HepG2 (cell line): ENCODE data around the gene P4HA1. TPM values are rescaled to one million over a fixed set of nuclear protein-coding genes. Genes with fewer than 3 reads are reported as not detected.

Experiments used
- ATAC-seq: fragments of 200-7000 bp; cut with Tn5 transposase; 3 replicates; pipeline ENCODE4 v1.9.1; 2020; ENCODE audit warnings: mild to moderate bottlenecking, moderate library complexity
- BruUV-seq: library from RNA; stranded (reverse); fragments of 400-500 nt; replicated peaks from 2 replicates; lab custom pipeline; 2021; lab: Mats Ljungman, UMichigan
- CTCF ChIA-PET: fragments of 300-600 bp; formaldehyde crosslinking; extraction: SDS; loops from one replicate; lab custom pipeline; 2021; ENCODE audit warnings: low total read pairs, inconsistent platforms, low intra/inter-chr PET ratio; lab: Yijun Ruan, JAX
- POLR2A ChIA-PET: fragments of 350-600 bp; sonication (Branson Sonifier 250); formaldehyde crosslinking; loops from one replicate; lab custom pipeline; 2020; ENCODE audit warnings: antibody characterized with exemption, inconsistent platforms; lab: Yijun Ruan, JAX
- DNase-seq: peaks from one replicate; pipeline ENCODE4 v3.0.0-alpha.2; 2015; ENCODE audit warnings: low spot score
- FAIRE-seq: peaks from 3 replicates; lab custom pipeline; 2011; peaks lifted over from hg19 to GRCh38; lab: Jason Lieb, UNC
- H2AFZ ChIP-seq: one replicate; pipeline ENCODE4 v1.6.1; 2011; ENCODE audit warnings: low read length, inconsistent platforms
- H3K27ac ChIP-seq: fragments of 300-600 bp; 3 replicates; pipeline ENCODE4 v1.8.0; 2011; ENCODE audit warnings: mixed run types, mild to moderate bottlenecking, mixed read lengths, low read length, inconsistent platforms; ENCODE audit not compliant: insufficient read depth; ENCODE audit errors: extremely low read length
- H3K27me3 ChIP-seq, 2 experiments: fragments of 200-600 bp in 1 of 2; 2 replicates in 1 of 2; 3 replicates in 1 of 2; pipeline versions ENCODE4 v1.6.0 to v1.8.0; 2011; ENCODE audit warnings: low read length in 2 of 2, mild to moderate bottlenecking in 2 of 2, moderate library complexity in 2 of 2, inconsistent platforms in 1 of 2; ENCODE audit not compliant: insufficient read depth in 2 of 2, control insufficient read depth in 1 of 2
- H3K36me3 ChIP-seq, 2 experiments: fragments of 200-600 bp in 1 of 2; replicated peaks in 1 of 2; 2 replicates in 1 of 2; 3 replicates in 1 of 2; pipeline versions ENCODE4 v1.5.1 to v1.8.0; 2011; ENCODE audit warnings: low read length in 2 of 2, inconsistent platforms in 1 of 2; ENCODE audit not compliant: insufficient read depth in 2 of 2, control insufficient read depth in 1 of 2
- H3K4me1 ChIP-seq: 2 replicates; pipeline ENCODE4 v1.5.1; 2012; ENCODE audit warnings: low read length, inconsistent platforms; ENCODE audit not compliant: insufficient read depth
- H3K4me2 ChIP-seq: 2 replicates; pipeline ENCODE4 v1.6.0; 2011; ENCODE audit warnings: low read depth, low read length, inconsistent platforms
- H3K4me3 ChIP-seq, 3 experiments: fragments of 200-600 bp in 1 of 3; sonication (generic), shearing (Covaris generic) in 1 of 3; replicated peaks in 1 of 3; 2 replicates each; pipeline ENCODE4 v1.5.1; 2011 to 2016; ENCODE audit warnings: low read length in 3 of 3, inconsistent platforms in 2 of 3, low read depth in 2 of 3, mild to moderate bottlenecking in 2 of 3, control low read depth in 1 of 3, mixed read lengths in 1 of 3; ENCODE audit not compliant: insufficient read depth in 1 of 3
- H3K79me2 ChIP-seq: one replicate; pipeline ENCODE4 v1.6.1; 2011; ENCODE audit warnings: low read length, inconsistent platforms; ENCODE audit not compliant: insufficient read depth
- H3K9ac ChIP-seq: 2 replicates; pipeline ENCODE4 v1.6.0; 2011; ENCODE audit warnings: mild to moderate bottlenecking, low read depth, low read length, inconsistent platforms; ENCODE audit not compliant: insufficient read depth
- H3K9me3 ChIP-seq: 2 replicates; pipeline ENCODE4 v1.5.1; 2012; ENCODE audit warnings: mild to moderate bottlenecking, low read length
- H4K20me1 ChIP-seq: 2 replicates; pipeline ENCODE4 v1.6.0; 2011; ENCODE audit warnings: inconsistent platforms, mild to moderate bottlenecking, low read length, moderate library complexity; ENCODE audit not compliant: insufficient read depth
- POLR2AphosphoS5 ChIP-seq: IDR thresholded peaks from 2 replicates; pipeline ENCODE4 v1.6.1; 2012; ENCODE audit warnings: low read depth, low read length
- ZNF530 ChIP-seq: sonication (generic); formaldehyde crosslinking; IDR thresholded peaks from 2 replicates; pipeline ENCODE4 v1.5.0; 2020; ENCODE audit warnings: low read depth, mild to moderate bottlenecking, missing genetic modification reagents
- ZNF569 ChIP-seq: sonication (generic); formaldehyde crosslinking; IDR thresholded peaks from 2 replicates; pipeline ENCODE4 v1.5.0; 2020; ENCODE audit warnings: mild to moderate bottlenecking, missing genetic modification reagents, moderate library complexity, borderline replicate concordance
- ZNF737 ChIP-seq: sonication (generic); formaldehyde crosslinking; IDR thresholded peaks from 2 replicates; pipeline ENCODE4 v1.5.0; 2020; ENCODE audit warnings: missing genetic modification reagents, mild to moderate bottlenecking, borderline replicate concordance
- WGBS: methylation state at CpG from one replicate; pipeline ENCODE4 v1.1.6; 2017; ENCODE audit warnings: low lambda C conversion rate; 5-methylcytosine and 5-hydroxymethylcytosine counted together
- in situ Hi-C: cut with HindIII; loops from 2 replicates; pipeline ENCODE4 v1.10.0; 2017; ENCODE audit warnings: low pct_unique_long_range_greater_than_20kb; ENCODE audit not compliant: extremely low pct_ligation_motif_present
- intact Hi-C: fragments of 100-400 bp; cut with micrococcal nuclease; formaldehyde crosslinking; loops from one replicate; pipeline ENCODE4 v1.10.0; 2022; ENCODE audit not compliant: unreplicated experiment
- polyA plus RNA-seq, 8 experiments: library from polyadenylated mRNA; depleted of rRNA in 3 of 8; stranded (reverse) in 7 of 8; unstranded in 1 of 8; fragments of >200 nt; fragmentation: Illumina TruSeq in 4 of 8; extraction: Trizol in 4 of 8; gene quantifications; 2 replicates each; pipeline versions ENCODE4 v1.2.1 to v1.2.3, GENCODE V29; 2011 to 2016; ENCODE audit warnings: low read depth in 4 of 8, missing spikeins in 1 of 8, mixed read lengths in 1 of 8; ENCODE audit not compliant: insufficient read depth in 1 of 8
- total RNA-seq, 5 experiments: library from RNA; depleted of rRNA; stranded (reverse); fragments of >200 nt; fragmentation: Illumina TruSeq; extraction: Trizol; gene quantifications; 2 replicates each; pipeline ENCODE4 v1.2.3, GENCODE V29; 2016; ENCODE audit warnings: low read depth in 1 of 5

The P4HA1 gene
- total and polyA plus RNA-seq, 2 of the 13 experiments (the other 11 are each of a cell fraction or from before 2014, with no cell fraction given), result 63.1 to 196 TPM

GRCh38 chr10:73060173-73060572 lies 36.5 kb downstream of the P4HA1 start:
- Histone ChIP-seq H3K27ac (no peak overlapping the region), H3K9ac (no peak overlapping the region), H3K9me3 (no peaks in the 10 kb centered on the region), H4K20me1 (peaks cover 20% of the 10 kb centered on the region; the same call in 1 of the 2 replicates), H3K4me2 (no peak overlapping the region), H3K4me3 (no peak overlapping the region), H2AFZ (no peak overlapping the region), H3K79me2 (no peaks in the 10 kb centered on the region), H3K4me1 (peaks cover 19% of the 10 kb centered on the region; the same call in 1 of the 2 replicates), H3K27me3 (no peaks in the 10 kb centered on the region), H3K36me3 (peaks cover 7 to 51% of the 10 kb centered on the region in 2 experiments)
- no peak for DNase-seq
- in situ Hi-C loops, result no loop called here
- TF ChIP-seq ZNF530, result no peak
- no peak for TF ChIP-seq ZNF737 (CRISPR knock-in tag)
- 100% methylated on average over 1 of the region's 1 CpG for WGBS
- intact Hi-C loops, result loop anchor here (10.0 kb wide), 1 partner anchor 685 kb away; no protein-coding TSS in a partner anchor
- no peak for FAIRE-seq
- BruUV-seq, result no TSS peak
- ChIA-PET CTCF (no interaction called here), POLR2A (interaction anchor here (1.7 kb wide), 1 partner anchor 37 kb away, joined by 4 read pairs; the partner anchor contains the start of gene P4HA1)
- no peak for ATAC-seq

GRCh38 chr10:73058057-73058591 lies 38.5 kb downstream of the P4HA1 start:
- Histone ChIP-seq H3K27me3 (no peaks in the 10 kb centered on the region), H3K79me2 (no peaks in the 10 kb centered on the region), H2AFZ (no peak overlapping the region), H3K4me1 (peaks cover 13% of the 10 kb centered on the region; the same call in 1 of the 2 replicates), H3K4me3 (no peak overlapping the region), H3K9ac (no peak overlapping the region), H3K9me3 (no peaks in the 10 kb centered on the region), H3K36me3 (peaks cover 7 to 48% of the 10 kb centered on the region in 2 experiments), H3K27ac (no peak overlapping the region), H4K20me1 (peaks cover 27% of the 10 kb centered on the region), H3K4me2 (no peak overlapping the region)
- intact Hi-C loops (no loop called here), in situ Hi-C loops (no loop called here)
- CTCF ChIA-PET, result no interaction called here
- BruUV-seq, result no TSS peak
- TF ChIP-seq ZNF569 (no peak), POLR2AphosphoS5 (0 out of 2 replicates have a peak, but pooled peaks have one; percentile 20)
- FAIRE-seq (no peak), ATAC-seq (no peak), DNase-seq (no peak)
- POLR2A ChIA-PET, result no interaction called here
- 96% methylated on average over 6 of the region's 6 CpGs for WGBS
